ENCODE results near the gene SORCS1. TPM values are rescaled to one million over a fixed set of nuclear protein-coding genes. Genes with fewer than 3 reads are reported as not detected.

The SORCS1 gene
- total and polyA plus RNA-seq, 2 experiments from 2014 or later: 2.9 to 8.9 TPM

- TF ChIP-seq ETS1 (IDR thresholded peaks at IDR 0.05) (no peak), ZNF462 (CRISPR knock-in tag; IDR thresholded peaks at IDR 0.05) (no peak), EZH2phosphoT487 (IDR thresholded peaks at IDR 0.05; ENCODE audit: unreplicated experiment) (no peak), JUNB (IDR thresholded peaks at IDR 0.05; ENCODE audit: unreplicated experiment) (no peak), STAT1 (IDR thresholded peaks at IDR 0.05; ENCODE audit: unreplicated experiment) (no peak), NANOG (IDR thresholded peaks at IDR 0.05; ENCODE audit: borderline replicate concordance) (no peak), ZNF114 (CRISPR knock-in tag; IDR thresholded peaks at IDR 0.05) (no peak), CTCF (conservative IDR thresholded peaks at IDR 0.05; ENCODE audit: low read depth in 2 of 2) (no peak), REST (IDR thresholded peaks at IDR 0.05; ENCODE audit: unreplicated experiment) (no peak), EZH2 (IDR thresholded peaks at IDR 0.05; ENCODE audit: low read depth, unreplicated experiment) (no peak), ZNF331 (CRISPR knock-in tag; IDR thresholded peaks at IDR 0.05; ENCODE audit: low read depth) (no peak), CREB1 (CRISPR knock-in tag; IDR thresholded peaks at IDR 0.05; ENCODE audit: low read depth) (no peak), POLR2AphosphoS5 (IDR thresholded peaks at IDR 0.05; ENCODE audit: low read depth) (no peak)
- Histone ChIP-seq H3K9me2 (ENCODE audit: insufficient read depth) (no peaks in the 10 kb centered on the region), H2AFZ (no peak overlapping the region), H3K4me1 (ENCODE audit: insufficient read depth) (no peaks in the 10 kb centered on the region), H4K20me1 (replicated peaks; ENCODE audit: insufficient read depth) (no peaks in the 10 kb centered on the region), H3K36me3 (ENCODE audit: insufficient read depth) (no peaks in the 10 kb centered on the region), H3K4me2 (no peak overlapping the region), H3K79me2 (replicated peaks; ENCODE audit: insufficient read depth) (no peaks in the 10 kb centered on the region), H3K27me3 (ENCODE audit: insufficient read depth) (no peaks in the 10 kb centered on the region), H3K27ac (ENCODE audit: low read depth) (no peak overlapping the region), H3F3A (replicated peaks; ENCODE audit: low read depth) (no peaks in the 10 kb centered on the region), H3K4me3 (no peak overlapping the region)
- Mint-ChIP-seq H3K4me3 (no peak overlapping the region), H3K27me3 (ENCODE audit: insufficient read depth, low read depth, poor library complexity) (peaks cover 2% of the 10 kb centered on the region), H3K27ac (no peak overlapping the region), H3K9me3 (no peaks in the 10 kb centered on the region), H3K36me3 (ENCODE audit: low read depth) (no peaks in the 10 kb centered on the region), H3K4me1 (peaks cover 11% of the 10 kb centered on the region)
- ATAC-seq (no peak), DNase-seq (ENCODE audit: low spot score) (no peak)
Observed at GRCh38 chr10:107129000-107129399, 35.5 kb downstream of the SORCS1 start.

All from GM23338 (cell line).